DMS 273 treated with DMSO at 0.1 percent for 48 hours (cell line): ENCODE data around the gene NOTCH4.

Source experiments
- DNase-seq: peaks from one replicate; lab custom pipeline; 2025; lab: John Stamatoyannopoulos, UW

The NOTCH4 gene

DNA sequence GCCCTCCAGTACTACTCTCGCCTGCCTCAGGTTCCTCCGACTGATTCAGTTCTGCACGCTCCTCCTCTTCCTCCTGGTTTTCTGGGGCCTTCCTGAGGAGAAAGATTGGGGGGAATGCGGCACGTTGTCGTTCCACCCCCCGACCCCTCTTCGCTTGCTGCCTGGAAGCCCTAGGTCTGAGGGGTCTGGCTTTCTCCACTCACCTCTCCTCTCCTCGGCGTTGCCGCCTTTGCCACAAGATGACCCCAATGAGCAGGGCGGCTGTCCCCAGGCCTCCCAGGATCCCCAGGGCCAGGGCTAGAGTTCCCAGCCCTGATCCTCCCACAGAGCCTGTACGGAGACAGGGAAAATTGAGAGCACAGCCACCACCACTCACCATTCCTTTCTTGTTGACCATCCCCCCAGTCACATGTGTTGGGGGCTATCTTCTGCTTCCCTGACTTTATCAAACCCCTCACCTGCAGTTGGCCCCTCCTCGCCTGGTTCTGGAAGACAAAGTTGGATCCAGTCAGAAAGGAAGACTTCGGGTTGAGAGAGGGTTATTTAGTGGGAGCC is 42.6 kb downstream of the NOTCH4 start:
- no peak for DNase-seq

DNA sequence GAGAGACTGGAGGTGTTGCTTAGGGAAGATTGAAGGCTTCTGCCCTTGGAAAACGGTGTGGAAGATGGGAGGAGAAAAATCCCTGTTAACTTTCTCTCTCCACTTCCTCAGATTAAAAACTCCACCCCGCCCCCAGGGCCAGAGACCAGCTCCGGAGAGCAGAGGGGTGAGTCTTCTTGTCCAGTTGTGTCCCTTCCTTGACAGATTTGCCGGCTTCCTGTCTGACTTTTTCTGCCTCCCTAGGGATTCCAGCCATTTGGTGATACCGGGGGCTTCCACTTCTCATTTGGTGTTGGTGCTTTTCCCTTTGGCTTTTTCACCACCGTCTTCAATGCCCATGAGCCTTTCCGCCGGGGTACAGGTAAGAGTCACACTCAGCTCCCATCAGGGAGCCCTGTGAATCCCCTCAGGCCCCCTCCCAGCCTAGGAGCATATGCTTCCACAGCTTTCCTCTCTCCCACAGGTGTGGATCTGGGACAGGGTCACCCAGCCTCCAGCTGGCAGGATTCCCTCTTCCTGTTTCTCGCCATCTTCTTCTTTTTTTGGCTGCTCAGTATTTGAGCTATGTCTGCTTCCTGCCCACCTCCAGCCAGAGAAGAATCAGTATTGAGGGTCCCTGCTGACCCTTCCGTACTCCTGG is 44.0 kb downstream of the NOTCH4 start:
- DNase-seq, result no peak

DNA sequence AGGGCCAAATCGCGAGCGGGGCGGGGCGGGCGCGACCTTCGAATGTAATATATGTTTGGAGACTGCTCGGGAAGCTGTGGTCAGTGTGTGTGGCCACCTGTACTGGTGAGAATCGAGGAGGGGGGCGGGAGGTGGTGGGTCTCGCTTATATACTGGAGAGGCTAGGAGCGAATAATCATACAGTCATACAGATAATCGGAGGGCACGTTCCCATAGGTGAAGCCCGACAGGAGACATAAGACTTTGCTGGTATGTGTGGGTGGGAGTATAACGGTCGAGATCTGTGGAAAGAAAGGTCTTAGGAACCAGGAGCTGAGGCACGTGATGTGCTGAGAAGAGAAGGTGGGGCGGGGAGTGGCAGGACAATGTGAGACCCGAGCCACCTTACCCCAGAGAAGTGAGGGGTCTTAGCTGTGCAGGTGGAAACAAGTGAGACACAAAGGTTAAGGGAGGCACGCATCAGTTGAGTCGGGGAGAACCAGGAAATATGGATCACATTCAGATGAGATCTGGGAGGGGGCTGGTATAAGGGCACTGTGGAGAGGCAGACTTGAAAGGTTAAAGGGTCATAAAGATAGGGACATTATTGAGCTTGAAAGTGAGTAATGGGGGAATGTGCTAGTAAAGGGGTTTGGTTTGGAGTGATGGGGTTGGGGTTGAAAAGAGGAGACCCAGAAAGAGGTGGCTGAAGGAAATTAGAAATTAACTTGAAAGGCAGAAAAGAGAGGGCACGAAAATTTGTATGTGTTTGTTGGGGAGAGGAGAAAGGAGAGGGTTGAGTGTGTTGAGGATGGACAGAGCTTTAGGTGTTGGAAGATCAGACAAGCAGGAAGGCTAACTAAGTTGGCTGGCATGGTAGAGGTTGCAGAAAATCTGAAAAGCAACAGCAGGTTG is 45.1 kb downstream of the NOTCH4 start:
- no peak for DNase-seq

DNA sequence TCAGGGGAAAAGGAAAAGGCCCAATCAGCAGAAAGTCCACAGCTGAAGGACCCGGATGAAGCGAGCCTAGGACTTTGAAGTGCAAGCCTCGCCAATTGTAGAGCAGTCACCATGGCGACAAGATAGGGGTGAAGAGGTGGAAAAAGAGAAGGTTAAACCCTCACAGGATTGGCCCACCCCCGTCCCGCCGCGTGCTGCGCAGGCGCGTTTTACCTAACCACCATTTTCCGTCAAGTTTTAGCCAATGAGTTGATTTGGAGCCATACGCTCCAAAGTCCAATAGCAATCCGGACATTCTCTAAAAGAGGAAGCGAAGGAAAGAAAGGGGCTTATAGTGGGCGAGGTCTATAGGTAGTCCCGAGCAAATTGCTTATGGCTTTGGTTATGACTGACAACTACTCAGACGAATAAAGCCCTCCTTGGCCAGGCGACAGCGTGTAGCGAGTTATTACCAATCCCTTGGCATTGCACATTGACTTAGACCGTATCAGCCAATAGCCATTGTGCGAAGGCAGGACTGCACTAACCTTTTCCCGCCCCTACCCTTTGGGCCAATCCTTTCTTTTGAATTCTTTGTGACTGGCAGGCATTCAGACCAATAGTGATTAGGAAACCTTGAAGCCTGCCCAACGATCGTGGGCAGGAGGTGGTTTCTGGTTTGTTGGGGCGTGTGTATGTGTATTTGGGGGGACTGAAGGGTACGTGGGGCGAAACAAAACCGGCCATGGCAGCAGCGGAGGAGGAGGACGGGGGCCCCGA is 45.9 kb downstream of the NOTCH4 start, which contains the start of gene RNF5:
TSS of gene RNF5 (plus strand) at position 618 of the 759 bp plus-strand sequence. CDS start at position 725, 107 bp downstream.
- DNase-seq, result peak; percentile 100

DNA sequence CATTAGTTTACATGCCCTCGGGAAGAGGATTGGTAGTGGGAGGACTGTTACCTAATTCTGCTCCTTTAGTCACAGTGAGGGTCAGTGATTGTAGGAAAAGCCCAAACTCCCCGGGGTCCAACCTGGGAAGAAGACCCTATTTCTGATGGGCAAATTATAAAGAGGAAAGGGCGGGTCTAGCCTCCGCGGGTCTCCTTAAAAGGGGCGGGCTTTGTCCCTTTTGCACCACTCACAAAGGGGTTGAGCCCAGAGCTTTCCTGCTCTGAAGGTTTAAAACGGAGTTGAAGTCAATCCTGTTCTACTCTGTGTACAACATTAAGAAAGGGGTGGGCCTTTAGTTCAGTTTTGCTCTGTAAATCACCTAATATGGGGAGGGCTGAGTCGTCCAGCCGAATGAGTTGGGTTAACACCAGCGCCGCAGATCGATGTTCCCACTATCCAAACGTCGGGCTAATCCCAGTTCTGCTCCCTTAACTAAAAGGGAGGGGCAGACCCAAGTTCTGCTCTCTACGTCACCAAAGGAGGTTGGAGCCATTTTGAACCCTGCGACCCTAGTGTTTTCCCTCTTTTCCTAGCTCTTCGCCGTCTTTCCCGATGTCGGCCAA is 46.6 kb downstream of the NOTCH4 start:
- DNase-seq, result no peak

DNA sequence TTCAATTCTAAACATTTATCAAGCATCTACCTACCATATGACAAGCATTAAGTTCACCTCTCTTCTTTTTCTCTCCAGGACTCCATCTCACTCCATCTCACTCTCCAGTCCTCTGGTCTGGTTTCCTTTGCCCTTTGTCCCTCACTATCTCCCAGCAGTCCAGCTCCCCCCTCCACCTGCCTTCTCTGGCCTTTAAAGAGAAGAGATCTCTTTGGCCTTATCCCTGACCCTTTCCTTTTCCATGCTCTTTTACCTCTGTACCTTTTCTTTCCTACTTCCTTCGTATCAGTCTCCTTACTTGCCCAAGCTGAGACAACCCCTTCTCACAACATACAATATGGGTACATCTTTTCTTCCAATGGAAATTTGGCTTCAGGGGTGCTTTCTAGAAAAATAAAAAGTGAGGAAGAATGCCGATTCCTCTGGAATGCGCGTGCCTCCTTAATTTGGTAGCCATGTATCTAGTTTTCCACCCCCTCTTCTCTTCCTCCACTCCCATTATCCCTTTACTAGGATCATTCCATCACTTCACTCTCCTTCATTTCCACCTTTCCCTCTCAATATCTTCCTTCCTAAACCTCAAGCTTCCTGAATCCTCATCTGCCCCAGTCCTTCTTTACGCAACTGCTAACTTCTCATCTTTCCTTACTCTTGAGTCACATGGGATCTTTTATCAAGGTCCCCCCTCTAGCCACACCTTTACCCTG is 47.2 kb downstream of the NOTCH4 start:
- DNase-seq, result no peak

DNA sequence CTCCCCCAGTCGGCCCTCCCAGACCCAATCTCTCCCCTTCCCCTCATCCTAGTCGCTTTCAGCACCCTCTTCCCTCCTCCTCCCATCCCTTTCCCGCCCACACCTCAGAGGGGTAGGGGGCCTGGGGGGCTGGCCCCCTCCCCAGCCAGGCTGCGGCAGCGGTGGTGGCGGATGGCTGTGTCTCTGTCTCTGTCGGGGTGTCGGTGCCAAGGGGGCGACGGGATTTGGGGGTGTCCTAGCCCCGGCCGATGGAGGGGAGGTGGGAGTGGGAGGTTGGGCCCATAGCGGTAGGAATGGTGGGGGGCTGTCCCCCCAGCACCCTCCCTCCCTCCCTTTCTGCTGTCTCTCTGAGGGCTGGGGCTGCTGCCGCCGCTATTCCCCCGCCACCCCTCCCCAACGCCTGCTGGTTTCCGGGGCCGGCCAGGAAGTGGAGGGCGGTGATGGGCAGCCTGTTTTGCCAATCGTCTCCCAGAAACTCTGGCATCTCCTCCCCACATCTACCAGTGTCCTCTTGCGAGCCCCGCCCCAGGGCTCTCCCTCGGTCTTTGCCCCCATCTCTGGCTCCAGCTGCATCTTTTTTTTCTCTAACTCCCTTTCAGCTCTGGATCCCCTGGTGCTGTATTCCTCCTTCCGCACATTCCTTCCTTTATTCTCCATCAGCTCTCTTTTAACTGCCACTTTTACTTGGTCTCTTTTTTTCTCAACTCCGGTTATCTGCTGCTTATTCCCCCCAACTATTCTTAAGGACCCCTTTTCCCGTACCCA is 48.0 kb downstream of the NOTCH4 start, which contains the start of gene AGPAT1:
TSS of gene AGPAT1 (minus strand) at position 374 of the 765 bp plus-strand sequence. CDS start 4,588 bp downstream, outside the sequence.
- DNase-seq, result peak; percentile 90

DNA sequence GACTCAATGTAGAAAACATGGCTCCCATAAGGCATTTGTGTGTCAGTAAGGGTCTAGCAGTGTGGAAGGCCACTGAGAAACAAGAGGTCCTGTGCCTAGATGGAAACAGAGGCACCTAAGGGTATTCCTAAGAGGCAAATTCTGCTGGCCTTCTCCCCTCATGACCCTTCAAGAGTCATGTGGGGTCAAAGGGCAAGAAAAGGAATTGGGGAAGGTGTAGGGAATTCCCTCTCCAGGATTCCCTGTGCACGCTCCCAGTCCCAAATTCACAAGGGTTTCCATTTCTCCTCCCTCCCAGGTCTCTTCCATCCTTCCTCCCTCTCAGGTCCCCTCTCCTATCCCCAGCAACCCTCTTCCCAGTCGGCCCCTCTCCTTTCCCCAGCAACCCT is 48.6 kb downstream of the NOTCH4 start:
- no peak for DNase-seq

DNA sequence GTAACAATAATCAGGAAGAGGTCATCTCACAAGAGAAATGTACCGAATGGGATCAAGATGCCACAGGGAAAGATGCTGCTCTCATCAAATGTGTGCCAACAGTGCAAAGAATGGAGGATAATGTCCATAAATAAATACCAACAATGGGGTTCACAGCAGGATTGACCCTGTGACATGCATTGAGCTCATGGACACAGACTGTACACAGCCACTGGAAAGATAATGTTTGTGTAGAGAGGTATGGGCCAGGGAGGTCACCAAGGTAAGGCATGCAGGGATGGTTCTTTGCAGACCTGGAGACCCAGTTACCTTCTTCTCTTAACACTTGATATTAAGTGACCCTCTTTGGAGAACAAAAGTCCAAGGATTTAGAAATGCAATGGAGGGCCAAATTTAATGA is 49.5 kb downstream of the NOTCH4 start:
- no peak for DNase-seq

DNA sequence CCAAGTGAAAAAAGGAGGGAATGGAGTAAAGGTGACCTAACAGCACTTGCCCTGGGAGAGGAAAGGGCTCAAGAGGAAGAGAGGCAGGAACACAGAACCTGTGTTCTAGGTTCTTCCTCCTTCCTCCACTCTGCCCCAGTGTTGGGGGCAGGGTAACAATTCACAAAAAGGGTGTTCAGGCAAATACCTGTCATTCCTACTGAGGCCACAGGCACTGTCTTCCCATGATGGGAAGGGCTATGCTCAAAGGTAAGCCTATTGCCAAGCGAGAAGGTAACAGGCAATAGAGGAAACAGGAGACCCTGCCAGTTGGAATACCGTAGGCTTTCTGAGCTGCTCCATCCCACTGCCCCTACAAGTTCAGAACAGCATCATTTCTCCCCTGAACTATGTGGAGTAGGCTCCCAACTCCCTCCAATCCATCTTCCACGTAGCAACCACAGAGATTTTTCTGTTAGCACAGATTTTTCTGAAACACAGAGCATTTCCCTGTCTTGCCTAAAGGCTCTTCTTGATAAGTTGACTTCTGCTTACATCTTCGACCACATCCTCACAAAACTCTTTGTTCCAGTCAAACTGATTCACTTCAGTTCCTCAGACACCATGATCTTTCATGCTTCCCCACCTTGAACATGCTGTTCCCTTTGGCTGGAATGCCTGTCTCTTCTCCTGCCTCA is 50.7 kb downstream of the NOTCH4 start:
- DNase-seq, result no peak

DNA sequence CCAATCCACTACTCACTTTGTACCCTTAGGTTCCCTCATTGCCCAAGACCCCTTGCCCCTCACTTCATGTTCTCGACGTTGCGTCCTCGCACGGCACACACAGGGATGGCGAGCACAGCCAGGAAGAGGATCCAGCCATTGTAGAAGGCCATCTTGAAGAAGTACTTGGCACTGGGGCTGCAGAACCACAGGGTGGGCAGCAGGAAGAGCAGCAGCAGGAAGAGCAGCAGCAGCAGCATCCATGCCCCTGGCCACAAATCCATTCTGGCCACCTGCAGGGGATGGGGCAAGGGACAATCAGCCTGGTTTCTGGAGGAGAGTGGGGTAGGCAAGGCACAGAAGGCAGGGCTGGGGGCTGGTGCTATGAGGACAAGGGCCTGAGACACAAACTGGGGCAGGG is 52.6 kb downstream of the NOTCH4 start:
- no peak for DNase-seq

DNA sequence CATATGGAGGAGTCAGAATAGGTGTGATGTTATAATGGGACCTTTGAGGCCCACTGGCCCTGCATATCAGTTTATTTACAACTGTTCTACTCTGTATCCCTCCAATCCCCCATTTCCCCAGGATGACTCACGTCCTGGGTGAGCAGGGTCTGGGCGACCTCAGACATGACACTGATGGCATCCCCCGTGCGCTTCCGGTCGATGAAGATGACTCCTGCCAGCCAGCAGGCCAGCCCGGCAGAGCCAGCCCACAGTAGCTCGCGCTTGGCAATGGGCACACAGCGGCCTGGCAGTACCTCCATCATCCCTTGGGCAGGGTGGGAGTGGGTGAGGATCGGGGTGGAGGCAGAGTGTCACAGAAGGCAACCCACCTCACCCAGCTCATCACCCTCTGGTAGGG is 53.6 kb downstream of the NOTCH4 start:
- DNase-seq, result no peak

DNA sequence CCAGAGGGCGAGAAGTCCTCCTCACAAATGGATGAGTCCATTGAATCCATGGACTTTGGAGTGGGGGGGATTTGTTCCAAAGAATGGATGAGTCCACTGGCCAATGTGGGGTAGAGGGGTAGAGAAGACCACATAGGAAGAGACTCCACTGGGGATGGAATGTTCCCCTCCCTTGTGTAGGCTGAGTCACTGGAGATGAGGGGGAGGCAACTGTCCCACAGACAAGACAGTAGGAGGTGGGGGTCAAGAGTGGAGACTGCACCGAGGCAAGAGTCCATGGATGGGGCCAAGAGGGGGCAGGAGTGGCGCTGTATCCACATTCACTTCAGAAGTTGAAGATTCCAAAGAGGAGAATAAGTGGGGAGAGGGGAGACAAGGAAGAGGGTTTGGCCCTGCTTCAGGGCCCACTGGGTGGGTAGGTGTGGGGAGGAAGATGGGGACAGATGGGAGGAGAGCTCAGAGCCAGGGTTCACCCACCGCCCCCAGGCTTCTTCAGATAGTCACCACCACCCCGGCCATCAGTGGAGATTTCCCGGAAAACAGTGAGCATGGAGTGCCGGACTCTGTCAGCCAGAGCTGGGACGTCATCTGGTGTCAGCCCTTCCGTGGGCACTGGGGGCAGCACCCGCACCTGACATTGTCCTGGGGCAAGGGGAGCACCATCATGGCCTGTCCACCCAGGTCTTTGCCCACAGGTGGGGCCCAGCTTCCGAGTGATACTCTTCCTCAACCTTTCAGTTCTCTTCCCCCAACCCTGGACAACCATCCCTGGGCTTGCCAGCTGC is 54.9 kb downstream of the NOTCH4 start:
- DNase-seq, result no peak

DNA sequence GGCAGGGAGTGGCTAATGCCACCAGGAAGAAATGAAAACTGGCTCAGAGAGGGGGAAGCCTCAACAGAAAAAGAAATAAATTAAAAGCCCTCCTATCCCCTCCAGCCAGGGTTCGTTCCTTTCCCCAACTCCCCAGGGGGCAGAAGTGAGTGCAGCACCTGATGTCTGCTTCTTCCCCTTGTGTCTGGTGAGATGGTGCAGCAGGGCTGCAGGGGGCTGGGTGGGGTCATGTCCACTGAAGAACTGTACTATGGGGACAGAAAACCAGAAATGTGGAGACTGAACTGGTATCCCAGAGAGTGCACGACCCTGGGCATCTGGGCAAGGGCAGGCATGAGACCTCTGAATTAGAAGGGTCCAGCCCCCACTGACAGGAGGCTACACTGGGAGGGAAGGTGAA is 55.5 kb downstream of the NOTCH4 start:
- DNase-seq, result no peak

DNA sequence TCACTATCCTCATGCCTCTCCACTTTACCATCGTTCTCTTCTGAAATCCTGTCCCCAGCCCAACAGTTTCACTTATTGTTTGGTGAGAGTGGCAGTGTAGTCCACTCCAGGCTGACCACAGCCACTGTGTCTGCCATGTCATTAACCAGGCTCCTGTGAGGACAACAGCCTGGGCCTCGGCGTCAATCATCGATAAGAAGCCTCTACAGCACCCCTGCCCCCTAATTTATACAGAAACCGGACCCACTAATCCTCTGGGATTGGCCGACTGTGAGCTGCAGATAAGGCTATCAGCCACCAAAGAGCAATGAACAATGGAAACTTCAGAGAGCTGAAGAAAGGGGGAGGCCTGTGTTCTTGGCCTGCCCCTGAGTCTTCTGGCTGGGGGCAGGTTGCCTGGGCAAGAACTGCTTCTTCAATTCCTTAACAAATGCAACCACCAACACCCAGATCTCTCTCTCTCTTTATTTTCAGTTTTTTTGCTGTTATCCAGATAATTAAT is 56.1 kb downstream of the NOTCH4 start:
- no peak for DNase-seq

DNA sequence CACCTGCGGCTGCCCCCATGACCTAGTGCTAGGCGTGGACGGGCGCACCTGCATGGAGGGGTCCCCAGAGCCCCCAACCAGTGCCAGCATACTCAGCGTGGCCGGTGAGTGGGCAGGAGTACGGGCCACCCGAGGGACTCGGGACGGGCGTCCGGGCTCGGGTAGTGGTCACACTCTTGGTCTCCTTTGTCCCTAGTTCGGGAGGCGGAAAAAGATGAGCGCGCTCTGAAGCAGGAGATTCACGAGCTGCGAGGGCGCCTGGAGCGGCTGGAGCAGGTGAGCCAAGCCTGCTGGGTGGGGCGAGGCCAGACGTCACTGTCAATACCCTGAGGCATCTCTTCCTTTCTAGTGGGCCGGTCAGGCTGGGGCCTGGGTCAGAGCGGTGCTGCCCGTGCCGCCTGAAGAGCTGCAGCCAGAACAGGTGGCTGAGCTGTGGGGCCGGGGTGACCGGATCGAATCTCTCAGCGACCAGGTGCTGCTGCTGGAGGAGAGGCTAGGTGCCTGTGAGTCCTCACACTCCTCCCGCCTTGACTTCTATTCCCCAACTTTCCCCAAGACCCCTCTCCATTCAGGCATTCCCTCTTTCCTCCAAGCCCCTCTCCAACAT is 56.6 kb downstream of the NOTCH4 start:
- DNase-seq, result no peak

DNA sequence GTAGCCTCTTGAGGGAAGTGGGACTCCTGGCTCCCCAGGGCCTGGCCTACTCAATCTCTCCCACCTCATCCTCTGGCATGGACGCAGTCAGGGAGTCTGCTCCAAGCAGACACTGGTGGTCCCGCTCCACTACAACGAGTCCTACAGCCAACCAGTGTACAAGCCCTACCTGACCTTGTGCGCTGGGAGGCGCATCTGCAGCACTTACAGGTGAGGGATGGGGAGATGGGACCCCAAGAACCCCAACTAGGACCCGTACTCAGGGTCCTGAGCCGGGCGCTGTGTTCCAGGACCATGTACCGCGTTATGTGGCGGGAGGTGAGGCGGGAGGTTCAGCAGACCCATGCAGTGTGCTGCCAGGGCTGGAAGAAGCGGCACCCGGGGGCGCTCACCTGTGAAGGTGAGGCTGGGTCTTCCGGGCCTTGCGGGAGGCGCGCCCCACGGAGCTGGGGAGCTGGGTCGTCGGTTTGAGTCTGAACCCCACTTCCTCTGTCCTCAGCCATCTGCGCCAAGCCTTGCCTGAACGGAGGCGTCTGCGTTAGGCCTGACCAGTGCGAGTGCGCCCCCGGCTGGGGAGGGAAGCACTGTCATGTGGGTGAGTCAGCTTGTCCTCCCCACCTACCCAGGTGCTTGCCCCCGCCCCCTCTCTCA is 57.3 kb downstream of the NOTCH4 start:
- DNase-seq, result no peak

DNA sequence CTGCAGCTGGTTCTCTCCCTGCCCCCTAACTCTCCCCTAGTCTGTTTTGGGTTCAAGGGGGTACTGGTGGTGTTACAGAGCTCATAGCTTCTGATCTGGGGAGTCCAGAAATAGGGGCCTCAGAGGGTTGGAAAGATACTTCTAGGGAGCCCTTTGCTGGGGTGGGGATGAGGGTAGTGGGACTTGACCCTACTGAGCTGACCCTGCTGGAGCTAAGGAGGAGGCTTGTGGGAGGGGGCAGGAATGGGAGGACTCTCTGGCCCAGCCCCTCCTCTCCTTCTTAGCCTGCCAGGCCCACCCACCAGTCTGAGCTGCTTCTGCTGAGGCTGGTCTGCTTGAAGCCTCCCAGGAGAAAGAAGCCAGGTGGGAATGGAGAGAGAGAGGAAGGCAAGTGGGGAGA is 59.6 kb downstream of the NOTCH4 start, which contains the start of gene EGFL8:
TSS of gene EGFL8 (plus strand) at position 301 of the 400 bp plus-strand sequence. CDS start 1,571 bp downstream, outside the sequence.
- DNase-seq, result no peak
